SH-SY5Y (cell line): ENCODE results near the gene ARID4B.

Experiments used
- GATA2 ChIP-seq: IDR thresholded peaks from 2 replicates; pipeline ENCODE4 v1.6.1; 2011; ENCODE audit warnings: mild to moderate bottlenecking, low read depth, low read length
- GATA3 ChIP-seq: IDR thresholded peaks from 2 replicates; pipeline ENCODE4 v1.6.1; 2011; ENCODE audit warnings: low read depth, mild to moderate bottlenecking, low read length, moderate library complexity

The ARID4B gene

GRCh38 chr1:235156740-235157139 lies 171.2 kb downstream of the ARID4B start:
- no peak for TF ChIP-seq GATA3
- TF ChIP-seq GATA2: no peak

DNA sequence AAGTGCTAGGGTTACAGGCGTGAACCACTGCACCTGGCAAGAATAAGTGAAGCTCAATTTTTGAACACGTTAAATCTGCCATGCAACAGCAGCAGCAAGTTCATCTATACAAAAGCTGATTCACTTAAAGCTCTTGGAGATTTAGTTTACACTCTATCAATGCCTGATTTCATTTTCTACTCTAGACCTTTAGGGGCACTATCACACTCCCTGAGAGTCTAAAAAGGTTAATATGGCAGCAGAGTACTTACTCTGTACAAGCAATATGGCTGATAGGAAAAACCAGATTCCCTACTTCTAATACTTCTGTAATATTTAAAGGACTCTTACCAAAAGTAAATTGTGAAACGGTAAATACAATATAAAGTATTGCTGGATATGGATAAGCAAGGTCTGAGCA lies 171.7 kb downstream of the ARID4B start:
- TF ChIP-seq GATA3 (no peak), GATA2 (no peak)

- TF ChIP-seq GATA2 (no peak), GATA3 (no peak)
Observed at GRCh38 chr1:235152235-235152634, 175.7 kb downstream of the ARID4B start.

- TF ChIP-seq GATA3 (no peak), GATA2 (no peak)
Observed at GRCh38 chr1:235151033-235151432, 176.9 kb downstream of the ARID4B start.

GRCh38 chr1:235149824-235150223 lies 178.2 kb downstream of the ARID4B start:
- TF ChIP-seq GATA3 (no peak), GATA2 (no peak)

DNA sequence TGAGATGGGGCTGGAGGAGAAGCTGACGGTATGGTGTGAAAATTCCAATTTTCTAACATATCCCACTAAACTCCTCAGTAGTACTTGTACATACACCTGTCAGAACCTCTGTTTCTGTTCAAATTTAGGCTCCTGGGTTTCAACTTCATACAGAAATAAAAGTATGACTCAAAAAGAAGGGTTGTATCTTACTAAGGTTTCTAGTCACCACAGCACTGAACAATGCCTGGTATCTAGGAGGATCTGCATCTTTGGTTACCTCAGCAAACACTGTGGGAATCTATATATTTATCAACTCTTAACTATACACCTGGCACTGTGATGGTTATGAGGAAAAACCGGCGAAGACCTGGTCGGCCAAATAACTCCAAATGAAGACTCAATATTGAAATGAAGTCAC lies 180.7 kb downstream of the ARID4B start:
- TF ChIP-seq GATA3: no peak
- no peak for TF ChIP-seq GATA2

GRCh38 chr1:235145639-235146038 lies 182.3 kb downstream of the ARID4B start:
- no peak for TF ChIP-seq GATA2
- no peak for TF ChIP-seq GATA3

DNA sequence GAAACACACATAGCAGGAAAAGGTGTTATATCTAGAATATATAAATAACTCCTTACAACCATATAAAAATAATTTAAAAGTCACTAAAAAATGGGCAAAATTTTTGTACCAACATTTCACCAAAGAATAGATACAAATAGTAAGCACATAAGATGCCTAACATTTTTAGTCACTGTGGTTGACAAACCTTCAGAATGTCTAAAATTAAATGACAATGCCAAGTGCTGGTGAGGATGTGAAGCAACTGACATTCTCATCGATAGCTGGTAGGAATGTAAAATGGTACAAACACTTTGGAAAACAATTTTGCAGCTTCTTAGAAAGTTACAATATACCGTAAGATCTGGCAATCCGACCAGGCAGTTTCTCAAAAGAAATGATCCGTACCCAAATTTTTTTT lies 185.0 kb downstream of the ARID4B start:
- TF ChIP-seq GATA3 (no peak), GATA2 (no peak)

GRCh38 chr1:235139315-235139714 lies 188.7 kb downstream of the ARID4B start:
- TF ChIP-seq GATA3 (no peak), GATA2 (no peak)

GRCh38 chr1:235138821-235139220 lies 189.2 kb downstream of the ARID4B start:
- TF ChIP-seq GATA2: no peak
- no peak for TF ChIP-seq GATA3

- TF ChIP-seq GATA2 (no peak), GATA3 (no peak)
Observed at GRCh38 chr1:235136111-235136510, 191.9 kb downstream of the ARID4B start.

DNA sequence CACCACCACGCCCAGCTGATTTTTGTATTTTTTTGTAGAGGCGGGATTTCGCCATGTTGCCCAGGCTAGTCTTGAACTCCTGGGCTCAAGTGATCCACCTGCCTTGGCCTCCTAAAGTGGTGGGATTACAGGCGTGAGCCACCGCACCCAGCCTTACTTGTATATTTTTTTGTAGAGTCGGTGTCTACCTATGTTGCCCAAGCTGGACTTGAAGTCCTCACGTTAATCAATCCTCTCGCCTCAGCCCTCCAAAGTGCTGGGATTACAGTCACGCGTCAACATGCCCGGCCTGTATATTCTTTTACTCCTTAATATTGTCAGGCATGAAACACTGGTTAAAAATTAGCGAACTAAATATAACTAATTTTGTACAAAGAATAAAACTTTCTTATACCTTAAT lies 193.8 kb downstream of the ARID4B start:
- TF ChIP-seq GATA3 (no peak), GATA2 (no peak)

GRCh38 chr1:235133086-235133485 lies 194.9 kb downstream of the ARID4B start:
- TF ChIP-seq GATA2 (no peak), GATA3 (no peak)

GRCh38 chr1:235131961-235132360 lies 196.0 kb downstream of the ARID4B start:
- no peak for TF ChIP-seq GATA3
- no peak for TF ChIP-seq GATA2

DNA sequence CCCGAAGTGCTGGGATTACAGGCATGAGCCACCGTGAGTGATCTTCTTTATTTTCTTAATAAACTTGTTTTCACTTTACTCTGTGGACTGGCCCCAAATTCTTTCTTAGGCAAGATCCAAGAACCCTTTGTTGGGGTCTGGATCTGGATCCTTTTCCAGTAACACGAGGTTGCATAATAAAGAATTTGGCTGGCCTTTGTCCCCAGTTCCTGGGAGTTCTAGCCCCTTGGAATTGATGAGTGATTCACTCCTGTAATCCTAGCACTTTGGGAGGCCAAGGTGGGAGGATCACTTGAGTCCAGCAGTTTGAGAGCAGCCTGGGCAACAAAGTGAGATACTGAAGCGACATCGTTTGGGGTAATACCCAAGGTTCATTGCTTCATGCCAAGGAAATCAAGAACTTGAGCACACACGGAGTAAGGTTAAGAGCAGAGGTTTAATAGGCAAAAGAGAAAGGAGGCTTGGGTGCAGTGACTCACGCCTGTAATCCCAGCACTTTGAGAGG lies 197.2 kb downstream of the ARID4B start:
- TF ChIP-seq GATA2 (no peak), GATA3 (no peak)
